GM12878 (cell line): ENCODE measurements around the gene CTXND1. TPM values are rescaled to one million over a fixed set of nuclear protein-coding genes. Genes with fewer than 3 reads are reported as not detected.

Experiments used
- ATAC-seq: fragments of 200-7000 bp; cut with Tn5 transposase; 3 replicates; pipeline ENCODE4 v1.9.1; 2020; ENCODE audit warnings: mild to moderate bottlenecking, moderate library complexity
- BruUV-seq: library from RNA; stranded (reverse); fragments of 400-500 nt; replicated peaks from 2 replicates; lab custom pipeline; 2021; lab: Mats Ljungman, UMichigan
- CTCF ChIA-PET: fragments of 300-600 bp; sonication (Branson Sonifier 250); formaldehyde crosslinking; extraction: SDS; loops from one replicate; lab custom pipeline; 2021; ENCODE audit warnings: inconsistent platforms; lab: Yijun Ruan, JAX
- POLR2A ChIA-PET: fragments of 350-600 bp; formaldehyde crosslinking; extraction: SDS; loops from one replicate; lab custom pipeline; 2021; ENCODE audit warnings: inconsistent platforms; lab: Charles Lee
- RAD21 ChIA-PET: fragments of 300-600 bp; sonication (Branson Sonifier 250); formaldehyde crosslinking; loops from one replicate; lab custom pipeline; 2023; ENCODE audit warnings: antibody characterized with exemption; ENCODE audit not compliant: unreplicated experiment; lab: Charles Lee
- SMC1A ChIA-PET: fragments of 300-600 bp; sonication (Branson Sonifier 250); formaldehyde crosslinking; loops from one replicate; lab custom pipeline; 2023; ENCODE audit not compliant: unreplicated experiment, uncharacterized antibody; lab: Charles Lee
- DNase-seq: peaks from one replicate; pipeline ENCODE4 v3.0.0-alpha.2; 2011; ENCODE audit warnings: low read depth, low spot score
- FAIRE-seq: peaks from 3 replicates; lab custom pipeline; 2011; peaks lifted over from hg19 to GRCh38; lab: Jason Lieb, UNC
- H2AFZ ChIP-seq: 2 replicates; pipeline ENCODE4 v1.6.0; 2011; ENCODE audit warnings: low read depth, low read length, control low read depth; ENCODE audit not compliant: control insufficient read depth
- H3K27ac ChIP-seq: 2 replicates; pipeline ENCODE4 v1.5.1; 2011; ENCODE audit warnings: control low read depth; ENCODE audit not compliant: control insufficient read depth, insufficient read depth
- H3K27me3 ChIP-seq, 2 experiments: replicated peaks in 1 of 2; 2 replicates each; pipeline versions ENCODE4 v1.6.0 to v1.6.1; 2011; ENCODE audit warnings: low read length in 1 of 2; ENCODE audit not compliant: control insufficient read depth in 2 of 2, insufficient read depth in 2 of 2
- H3K36me3 ChIP-seq, 2 experiments: 2 replicates each; pipeline ENCODE4 v1.5.1; 2011; ENCODE audit warnings: low read length in 1 of 2; ENCODE audit not compliant: control insufficient read depth in 2 of 2, insufficient read depth in 2 of 2
- H3K4me1 ChIP-seq: 2 replicates; pipeline ENCODE4 v1.6.1; 2011; ENCODE audit warnings: mild to moderate bottlenecking, low read length, moderate library complexity, mixed read lengths; ENCODE audit not compliant: control insufficient read depth, insufficient read depth
- H3K4me2 ChIP-seq: 2 replicates; pipeline ENCODE4 v1.6.0; 2011; ENCODE audit warnings: control low read depth; ENCODE audit not compliant: control insufficient read depth, insufficient read depth
- H3K4me3 ChIP-seq: fragments of 200-600 bp; sonication (generic); 2 replicates; pipeline ENCODE4 v1.5.1; 2016
- H3K79me2 ChIP-seq: 2 replicates; pipeline ENCODE4 v1.6.0; 2011; ENCODE audit warnings: low read length; ENCODE audit not compliant: control insufficient read depth, insufficient read depth
- H3K9ac ChIP-seq: 2 replicates; pipeline ENCODE4 v1.8.0; 2011; ENCODE audit warnings: low read length, control low read depth, mixed read lengths; ENCODE audit not compliant: control insufficient read depth, insufficient read depth
- H3K9me3 ChIP-seq: replicated peaks from 3 replicates; pipeline ENCODE4 v1.5.1; 2011; ENCODE audit warnings: mild to moderate bottlenecking, low read length; ENCODE audit not compliant: control insufficient read depth, insufficient read depth
- H4K20me1 ChIP-seq: 2 replicates; pipeline ENCODE4 v1.6.0; 2011; ENCODE audit not compliant: control insufficient read depth, insufficient read depth
- BHLHE40 ChIP-seq, 2 experiments: fragments of 450-650 bp in 1 of 2; IDR thresholded peaks; 2 replicates each; pipeline ENCODE4 v1.6.1; 2011 to 2017; ENCODE audit warnings: low read depth in 2 of 2, borderline replicate concordance in 1 of 2, improper control_type of control experiment in 1 of 2, low read length in 1 of 2, mild to moderate bottlenecking in 1 of 2
- BRCA1 ChIP-seq: IDR thresholded peaks from 2 replicates; pipeline ENCODE4 v1.6.1; 2011; ENCODE audit warnings: low read depth, low read length, improper control_type of control experiment
- GABPA ChIP-seq: IDR thresholded peaks from 2 replicates; pipeline ENCODE4 v1.6.1; 2014; ENCODE audit warnings: antibody characterized with exemption, low read depth, mild to moderate bottlenecking, inconsistent platforms
- HCFC1 ChIP-seq: fragments of 150-350 bp; IDR thresholded peaks from 2 replicates; pipeline ENCODE4 v1.6.1; 2014; ENCODE audit warnings: low read length
- MLLT1 ChIP-seq: fragments of 450-650 bp; IDR thresholded peaks from 2 replicates; pipeline ENCODE4 v1.6.1; 2016; ENCODE audit warnings: mild to moderate bottlenecking
- RCOR1 ChIP-seq: conservative IDR thresholded peaks from 2 replicates; pipeline ENCODE4 v1.6.1; 2012; ENCODE audit warnings: low read depth, low read length, improper control_type of control experiment
- SKIL ChIP-seq: fragments of 450-650 bp; IDR thresholded peaks from 2 replicates; pipeline ENCODE4 v1.6.1; 2017; ENCODE audit warnings: mild to moderate bottlenecking, low read depth, inconsistent platforms; ENCODE audit not compliant: poor library complexity, severe bottlenecking
- SMAD1 ChIP-seq: fragments of 450-650 bp; IDR thresholded peaks from 2 replicates; pipeline ENCODE4 v1.6.1; 2018; ENCODE audit warnings: mild to moderate bottlenecking, low read depth; ENCODE audit not compliant: partially characterized antibody
- TAF1 ChIP-seq: IDR thresholded peaks from 2 replicates; pipeline ENCODE4 v1.6.1; 2011; ENCODE audit warnings: mild to moderate bottlenecking, low read depth, low read length, borderline replicate concordance
- ZNF217 ChIP-seq: fragments of 450-650 bp; IDR thresholded peaks from 2 replicates; pipeline ENCODE4 v1.6.1; 2017; ENCODE audit warnings: antibody characterized with exemption, mild to moderate bottlenecking
- WGBS: methylation state at CpG from one replicate; pipeline ENCODE4 v1.1.6; 2016; ENCODE audit warnings: low lambda C conversion rate; ENCODE audit not compliant: insufficient replicate concordance, insufficient coverage; ENCODE audit errors: missing lambda C conversion rate; 5-methylcytosine and 5-hydroxymethylcytosine counted together
- in situ Hi-C: fragments of 300-500 bp; cut with MboI; formaldehyde crosslinking; loops from 9 replicates; pipeline ENCODE4 v1.14.3; 2018; ENCODE audit warnings: mixed read lengths
- intact Hi-C: fragments of 100-400 bp; cut with micrococcal nuclease; formaldehyde crosslinking; loops from one replicate; pipeline ENCODE4 v1.14.2; 2022; ENCODE audit not compliant: unreplicated experiment
- polyA plus RNA-seq, 11 experiments: library from polyadenylated mRNA; depleted of rRNA in 4 of 11; unstranded in 6 of 11; stranded (reverse) in 5 of 11; fragments of >200 nt; fragmentation: Nextera tagmentation in 4 of 11; fragmentation: Illumina TruSeq in 1 of 11; extraction: Ambion mirVana in 4 of 11; extraction: Trizol in 1 of 11; gene quantifications; 1 replicate in 1 of 11; 2 replicates in 10 of 11; pipeline versions ENCODE4 v1.2.1 to v1.2.3, GENCODE V29; 2011 to 2016; ENCODE audit warnings: inconsistent platforms in 2 of 11, missing spikeins in 2 of 11, low read depth in 1 of 11
- total RNA-seq, 4 experiments: library from RNA; depleted of rRNA in 3 of 4; stranded (reverse); fragments of >200 nt in 3 of 4; fragmentation: Illumina TruSeq in 1 of 4; extraction: Trizol in 1 of 4; gene quantifications; 2 replicates each; pipeline versions ENCODE4 v1.2.1 to v1.2.3, GENCODE V29; 2013 to 2021
- TF ChIP-seq, protein P1 (sequence below): IDR thresholded peaks from 2 replicates; pipeline ENCODE4 v1.6.1; 2012; ENCODE audit warnings: low read depth, low read length, improper control_type of control experiment

Gene CTXND1
- total and polyA plus RNA-seq, 10 of the 15 experiments (the other 5 are each of a cell fraction or from before 2014, with no cell fraction given): under 0.01 to 0.03 (median 0.02) TPM; not detected in 7

- no peak for TF ChIP-seq BRCA1
Observed at GRCh38 chr15:80176443-80176842, 75.6 kb downstream of the CTXND1 start.

DNA sequence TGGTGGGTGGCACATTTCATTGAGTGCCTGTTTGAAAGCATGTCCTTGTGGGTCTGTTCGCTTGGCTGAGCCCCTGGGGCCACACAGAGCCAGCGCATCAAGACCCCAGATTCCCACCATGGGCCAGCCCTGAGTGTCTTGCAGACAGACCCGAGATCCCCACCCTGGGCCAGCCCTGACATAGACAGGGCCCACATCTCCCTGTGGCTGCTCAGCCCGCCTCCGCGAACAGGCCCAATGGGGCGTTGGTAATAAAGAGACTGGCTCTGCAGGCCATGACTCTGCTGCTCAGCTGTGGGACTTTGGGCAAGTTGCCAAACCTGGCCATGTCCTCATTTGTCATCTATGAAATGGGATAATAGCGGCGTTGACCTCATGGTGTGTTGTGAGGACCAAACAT lies 76.6 kb downstream of the CTXND1 start:
- Histone ChIP-seq H3K4me1 (no peaks in the 10 kb centered on the region; the same call in 1 of the 2 replicates), H3K4me2 (no peak overlapping the region), H3K27ac (no peak overlapping the region), H2AFZ (no peak overlapping the region), H4K20me1 (no peaks in the 10 kb centered on the region), H3K79me2 (no peaks in the 10 kb centered on the region), H3K36me3 (peaks cover 0 to 4% of the 10 kb centered on the region in 2 experiments; a peak in 1 of 4 replicates), H3K27me3 (no peaks in the 10 kb centered on the region), H3K4me3 (no peak overlapping the region), H3K9me3 (no peaks in the 10 kb centered on the region), H3K9ac (no peak overlapping the region)
- BruUV-seq: no TSS peak
- FAIRE-seq: no peak
- intact Hi-C loops (loop anchor here (10.0 kb wide), 2 partner anchors 281 to 401 kb away; partner anchors contain the start of gene MTHFS), in situ Hi-C loops (loop anchor here (10.0 kb wide), 2 partner anchors 401 to 791 kb away; no protein-coding TSS in a partner anchor)
- ChIA-PET RAD21 (interaction anchor here (4.1 kb wide), 1 partner anchor 794 kb away, joined by 18 read pairs; no protein-coding TSS in a partner anchor), POLR2A (no interaction called here), CTCF (interaction anchor here (0.7 to 1.2 kb wide), 2 partner anchors 8 to 335 kb away, joined by 3 to 5 read pairs; no protein-coding TSS in a partner anchor), SMC1A (interaction anchor here (1.6 kb wide), 1 partner anchor 24 kb away, joined by 3 read pairs; no protein-coding TSS in a partner anchor)
- WGBS: 97% methylated on average over 9 of the region's 9 CpGs
- no peak for DNase-seq
- no peak for ATAC-seq
- no peak for TF ChIP-seq SMAD1
- TF ChIP-seq TAF1: no peak
- TF ChIP-seq HCFC1: no peak
- TF ChIP-seq ZNF217: no peak
- TF ChIP-seq, protein P1, sequence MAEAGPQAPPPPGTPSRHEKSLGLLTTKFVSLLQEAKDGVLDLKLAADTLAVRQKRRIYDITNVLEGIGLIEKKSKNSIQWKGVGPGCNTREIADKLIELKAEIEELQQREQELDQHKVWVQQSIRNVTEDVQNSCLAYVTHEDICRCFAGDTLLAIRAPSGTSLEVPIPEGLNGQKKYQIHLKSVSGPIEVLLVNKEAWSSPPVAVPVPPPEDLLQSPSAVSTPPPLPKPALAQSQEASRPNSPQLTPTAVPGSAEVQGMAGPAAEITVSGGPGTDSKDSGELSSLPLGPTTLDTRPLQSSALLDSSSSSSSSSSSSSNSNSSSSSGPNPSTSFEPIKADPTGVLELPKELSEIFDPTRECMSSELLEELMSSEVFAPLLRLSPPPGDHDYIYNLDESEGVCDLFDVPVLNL: no peak
- TF ChIP-seq MLLT1: no peak
- TF ChIP-seq RCOR1: no peak
- TF ChIP-seq BHLHE40 (IDR thresholded peaks at IDR 0.05; ENCODE audit: borderline replicate concordance in 1 of 2, low read depth in 2 of 2, low read length in 1 of 2): no peak
- no peak for TF ChIP-seq GABPA
- TF ChIP-seq SKIL: no peak

More at GRCh38 chr15:80176443-80176842, 75.6 kb downstream of the CTXND1 start:
- RAD21 ChIA-PET: no interaction called here
- Histone ChIP-seq H3K4me1 (no peaks in the 10 kb centered on the region; the same call in 1 of the 2 replicates), H3K27me3 (no peaks in the 10 kb centered on the region), H3K9ac (no peak overlapping the region), H3K79me2 (no peaks in the 10 kb centered on the region), H3K36me3 (peaks cover 0 to 4% of the 10 kb centered on the region in 2 experiments; a peak in 2 of 4 replicates), H3K9me3 (no peaks in the 10 kb centered on the region), H3K4me2 (no peak overlapping the region), H4K20me1 (no peaks in the 10 kb centered on the region), H3K4me3 (no peak overlapping the region), H2AFZ (no peak overlapping the region), H3K27ac (no peak overlapping the region)
- in situ Hi-C loops: loop anchor here (10.0 kb wide), 2 partner anchors 402 to 792 kb away; no protein-coding TSS in a partner anchor
- no TSS peak for BruUV-seq
- SMC1A ChIA-PET: interaction anchor here (0.9 kb wide), 1 partner anchor 114 kb away, joined by 3 read pairs; no protein-coding TSS in a partner anchor
- ATAC-seq (no peak), DNase-seq (no peak), FAIRE-seq (no peak)
- POLR2A ChIA-PET: no interaction called here
- intact Hi-C loops: loop anchor here (10.0 kb wide), 2 partner anchors 282 to 402 kb away; partner anchors contain the start of gene MTHFS
- 66% methylated on average over 6 of the region's 6 CpGs for WGBS
- CTCF ChIA-PET: interaction anchor here (0.7 to 1.7 kb wide), 3 partner anchors 33 to 796 kb away, joined by 3 to 4 read pairs (median 4); no protein-coding TSS in a partner anchor
